Mesenchymal stem cell (in vitro differentiated cells and primary cell): Measurements from ENCODE around the gene HIRA.

ENCODE experiments used
- DNase-seq: peaks from one replicate; pipeline ENCODE4 v3.0.0-alpha.2; 2013
- H2AFZ ChIP-seq: one replicate; pipeline ENCODE4 v1.6.1; 2013; ENCODE audit warnings: low read depth, mild to moderate bottlenecking, control low read depth, inconsistent platforms, low read length, moderate library complexity
- H2AK5ac ChIP-seq: 2 replicates; pipeline ENCODE4 v1.6.1; 2013; ENCODE audit warnings: low read length, moderate library complexity, mild to moderate bottlenecking, inconsistent platforms; ENCODE audit not compliant: severe bottlenecking
- H2BK120ac ChIP-seq: one replicate; pipeline ENCODE4 v1.6.1; 2013; ENCODE audit warnings: low read depth, mild to moderate bottlenecking, inconsistent platforms, low read length, moderate library complexity
- H2BK12ac ChIP-seq, 2 experiments: one replicate each; pipeline ENCODE4 v1.6.1; 2013; ENCODE audit warnings: inconsistent platforms in 2 of 2, low read length in 2 of 2, mild to moderate bottlenecking in 2 of 2, moderate library complexity in 2 of 2, control low read depth in 1 of 2
- H2BK15ac ChIP-seq: one replicate; pipeline ENCODE4 v1.6.1; 2013; ENCODE audit warnings: mild to moderate bottlenecking, low read depth, inconsistent platforms; ENCODE audit not compliant: poor library complexity, severe bottlenecking
- H2BK5ac ChIP-seq: 2 replicates; pipeline ENCODE4 v1.6.1; 2013; ENCODE audit warnings: low read depth, mild to moderate bottlenecking, low read length, control low read depth, inconsistent platforms; ENCODE audit not compliant: poor library complexity, severe bottlenecking
- H3K14ac ChIP-seq, 2 experiments: one replicate each; pipeline ENCODE4 v1.6.1; 2013; ENCODE audit warnings: inconsistent platforms in 2 of 2, low read length in 2 of 2, control low read depth in 1 of 2, mild to moderate bottlenecking in 1 of 2, moderate library complexity in 1 of 2
- H3K18ac ChIP-seq, 2 experiments: one replicate each; pipeline ENCODE4 v1.6.1; 2013; ENCODE audit warnings: inconsistent platforms in 2 of 2, low read length in 2 of 2, control low read depth in 1 of 2, low read depth in 1 of 2, mild to moderate bottlenecking in 1 of 2
- H3K23ac ChIP-seq, 2 experiments: one replicate each; pipeline ENCODE4 v1.6.1; 2013; ENCODE audit warnings: inconsistent platforms in 2 of 2, low read length in 2 of 2, mild to moderate bottlenecking in 2 of 2, moderate library complexity in 2 of 2, control low read depth in 1 of 2
- H3K27ac ChIP-seq: 2 replicates; pipeline ENCODE4 v1.5.1; 2013; ENCODE audit warnings: mild to moderate bottlenecking, moderate library complexity, low read length, control low read depth, inconsistent platforms; ENCODE audit not compliant: poor library complexity, severe bottlenecking
- H3K27me3 ChIP-seq, 2 experiments: 2 replicates each; pipeline versions ENCODE4 v1.6.1 to v1.7.0; 2013; ENCODE audit warnings: low read length in 2 of 2, mild to moderate bottlenecking in 2 of 2, moderate library complexity in 2 of 2, control low read depth in 1 of 2, inconsistent platforms in 1 of 2; ENCODE audit not compliant: control insufficient read depth in 1 of 2, insufficient read depth in 1 of 2
- H3K36me3 ChIP-seq, 2 experiments: 2 replicates each; pipeline versions ENCODE4 v1.6.1 to v1.7.0; 2013; ENCODE audit warnings: low read length in 2 of 2, control low read depth in 1 of 2, inconsistent platforms in 1 of 2, low read depth in 1 of 2, mild to moderate bottlenecking in 1 of 2; ENCODE audit not compliant: insufficient read depth in 2 of 2, control insufficient read depth in 1 of 2
- H3K4ac ChIP-seq, 2 experiments: one replicate each; pipeline ENCODE4 v1.6.1; 2013; ENCODE audit warnings: inconsistent platforms in 2 of 2, low read length in 2 of 2, mild to moderate bottlenecking in 2 of 2, moderate library complexity in 2 of 2, control low read depth in 1 of 2, low read depth in 1 of 2
- H3K4me1 ChIP-seq: 2 replicates; pipeline ENCODE4 v1.6.1; 2013; ENCODE audit warnings: low read depth, low read length, control low read depth; ENCODE audit not compliant: control insufficient read depth, insufficient read depth
- H3K4me2 ChIP-seq: 2 replicates; pipeline ENCODE4 v1.6.1; 2013; ENCODE audit warnings: low read length, mild to moderate bottlenecking, inconsistent platforms; ENCODE audit not compliant: poor library complexity, severe bottlenecking
- H3K4me3 ChIP-seq, 2 experiments: 2 replicates each; pipeline versions ENCODE4 v1.5.1 to v1.7.0; 2013; ENCODE audit warnings: low read length in 2 of 2, mild to moderate bottlenecking in 2 of 2, control low read depth in 1 of 2, low read depth in 1 of 2; ENCODE audit not compliant: insufficient read depth in 1 of 2
- H3K79me1 ChIP-seq: replicated peaks from 2 replicates; pipeline ENCODE4 v1.6.1; 2013; ENCODE audit warnings: mild to moderate bottlenecking, control low read depth, low read length, inconsistent platforms; ENCODE audit not compliant: poor library complexity, severe bottlenecking
- H3K9ac ChIP-seq: 2 replicates; pipeline ENCODE4 v1.7.0; 2013; ENCODE audit warnings: mild to moderate bottlenecking, low read length, moderate library complexity
- H3K9me3 ChIP-seq: 2 replicates; pipeline ENCODE4 v1.7.0; 2013; ENCODE audit warnings: mild to moderate bottlenecking, low read length; ENCODE audit not compliant: control insufficient read depth
- H4K8ac ChIP-seq: one replicate; pipeline ENCODE4 v1.6.1; 2013; ENCODE audit warnings: inconsistent platforms, mild to moderate bottlenecking, low read length, moderate library complexity
- H4K91ac ChIP-seq: one replicate; pipeline ENCODE4 v1.6.1; 2013; ENCODE audit warnings: mild to moderate bottlenecking, low read length, inconsistent platforms
- WGBS: methylation state at CpG from one replicate; pipeline ENCODE4 v1.1.7; 2013; ENCODE audit warnings: mixed read lengths; 5-methylcytosine and 5-hydroxymethylcytosine counted together

Gene HIRA

DNA sequence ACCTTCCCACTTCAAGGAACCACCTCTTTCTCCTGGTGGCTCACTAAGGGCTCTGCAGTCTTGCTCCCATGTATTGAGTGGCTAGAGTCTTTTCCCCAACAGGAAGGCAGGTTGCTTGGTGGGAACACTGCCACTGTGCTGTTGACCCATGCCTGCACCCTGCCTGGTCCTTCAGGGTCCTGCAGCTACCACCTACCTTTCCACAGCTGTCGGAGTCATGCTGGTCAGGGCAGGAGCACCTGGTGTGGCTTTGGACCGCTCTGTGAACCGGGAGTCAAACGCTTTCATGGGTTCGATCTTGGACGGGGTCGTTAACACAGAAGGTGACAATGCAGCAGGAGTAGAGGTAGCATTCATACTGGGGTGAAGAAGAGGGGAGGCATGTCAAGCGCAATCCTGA is 56.1 kb downstream of the HIRA start:
- Histone ChIP-seq H2AFZ (no peak overlapping the region), H3K4me3 (no peak overlapping the region), H3K79me1 (peaks cover 3% of the 10 kb centered on the region), H3K4me1 (no peaks in the 10 kb centered on the region), H2BK12ac (no peak overlapping the region), H4K91ac (no peak overlapping the region), H2AK5ac (no peak overlapping the region), H2BK5ac (no peak overlapping the region), H2BK120ac (no peak overlapping the region), H3K4me2 (no peak overlapping the region), H3K27ac (no peak overlapping the region), H3K36me3 (peaks cover 55 to 79% of the 10 kb centered on the region in 2 experiments), H3K9me3 (no peaks in the 10 kb centered on the region), H3K27me3 (no peaks in the 10 kb centered on the region), H3K23ac (no peak overlapping the region), H3K14ac (no peak overlapping the region), H4K8ac (peak overlapping the region; percentile 7), H2BK15ac (no peak overlapping the region), H3K18ac (no peak overlapping the region), H3K4ac (no peak overlapping the region), H3K9ac (no peak overlapping the region)
- DNase-seq: no peak
- 97% methylated on average over 7 of the region's 8 CpGs for WGBS

DNA sequence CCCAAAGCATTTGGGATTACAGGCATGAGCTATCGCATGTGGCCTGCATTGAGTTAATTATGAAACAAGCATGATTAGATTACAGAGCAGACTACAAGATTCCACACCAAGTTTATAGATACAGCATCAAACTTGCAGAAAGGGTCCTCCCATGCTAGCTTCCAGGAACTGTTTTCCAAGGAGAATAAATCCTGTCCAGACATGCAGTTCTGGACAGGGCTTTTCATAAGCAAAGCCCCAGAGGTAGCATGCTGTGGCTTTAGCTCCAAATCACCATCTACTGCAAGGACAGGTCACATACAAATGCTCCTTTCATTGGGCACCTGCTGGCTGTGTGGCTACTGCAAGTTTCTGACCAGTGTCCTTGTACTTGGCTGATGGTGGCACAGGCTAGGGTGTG is 57.1 kb downstream of the HIRA start:
- Histone ChIP-seq H2AFZ (no peak overlapping the region), H3K4me3 (no peak overlapping the region), H3K36me3 (peaks cover 65 to 88% of the 10 kb centered on the region in 2 experiments), H2BK5ac (no peak overlapping the region), H4K8ac (no peak overlapping the region), H3K18ac (no peak overlapping the region), H3K23ac (no peak overlapping the region), H3K79me1 (peaks cover 3% of the 10 kb centered on the region), H3K27ac (no peak overlapping the region), H2BK15ac (no peak overlapping the region), H3K9me3 (no peaks in the 10 kb centered on the region), H2BK120ac (no peak overlapping the region), H2BK12ac (no peak overlapping the region), H3K9ac (no peak overlapping the region), H3K14ac (no peak overlapping the region), H3K27me3 (no peaks in the 10 kb centered on the region), H4K91ac (no peak overlapping the region), H3K4me1 (no peaks in the 10 kb centered on the region), H3K4ac (no peak overlapping the region), H2AK5ac (no peak overlapping the region), H3K4me2 (no peak overlapping the region)
- DNase-seq: no peak
- WGBS: 100% methylated on average over 1 of the region's 1 CpG

DNA sequence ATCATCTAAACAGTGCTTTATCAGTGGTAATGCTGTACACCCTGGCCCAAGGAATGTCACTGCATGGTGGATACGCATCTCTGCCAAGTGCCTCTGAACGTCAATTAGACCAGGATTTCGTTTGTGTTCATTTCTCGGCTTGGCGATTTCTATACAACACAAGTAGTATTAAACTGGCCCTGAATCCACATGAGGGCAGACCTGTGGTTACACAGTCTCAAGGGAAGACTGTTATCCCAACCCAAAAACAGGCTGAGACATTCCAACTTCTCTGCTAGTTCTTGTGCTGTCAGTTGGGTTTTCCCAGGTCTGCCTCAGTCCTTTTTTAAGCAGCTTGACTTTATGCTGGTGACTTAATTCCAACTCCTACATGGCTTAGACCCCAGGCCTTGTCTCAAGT is 58.1 kb downstream of the HIRA start:
- Histone ChIP-seq H3K36me3 (peaks cover 72 to 94% of the 10 kb centered on the region in 2 experiments), H3K79me1 (peaks cover 5% of the 10 kb centered on the region), H4K91ac (no peak overlapping the region), H2BK120ac (no peak overlapping the region), H3K18ac (no peak overlapping the region), H3K9me3 (no peaks in the 10 kb centered on the region), H2AFZ (no peak overlapping the region), H3K4ac (no peak overlapping the region), H3K23ac (no peak overlapping the region), H2BK12ac (no peak overlapping the region), H3K27ac (no peak overlapping the region), H3K9ac (no peak overlapping the region), H2AK5ac (no peak overlapping the region), H3K4me3 (no peak overlapping the region), H3K14ac (no peak overlapping the region), H2BK15ac (no peak overlapping the region), H2BK5ac (no peak overlapping the region), H4K8ac (no peak overlapping the region), H3K27me3 (no peaks in the 10 kb centered on the region), H3K4me1 (no peaks in the 10 kb centered on the region), H3K4me2 (no peak overlapping the region)
- DNase-seq: no peak
- WGBS: 96% methylated on average over 5 of the region's 5 CpGs

DNA sequence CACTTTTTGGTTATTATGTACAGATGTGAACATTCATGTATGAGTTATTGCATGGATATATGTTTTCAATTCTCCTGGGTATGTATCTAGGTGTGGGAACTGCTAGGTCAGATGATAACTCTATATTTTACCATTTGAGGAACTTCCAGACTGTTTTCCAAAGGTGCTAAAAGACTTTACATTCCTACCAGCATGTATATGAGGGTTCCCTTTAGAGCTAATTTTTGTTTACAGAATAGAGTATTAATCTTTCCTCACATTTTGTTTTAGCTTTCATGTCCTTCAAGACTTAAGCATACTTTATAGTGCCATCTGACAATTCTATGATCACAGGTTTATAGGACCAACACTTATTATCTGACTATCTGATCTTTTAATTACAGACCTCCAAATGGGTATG is 59.6 kb downstream of the HIRA start:
- DNase-seq: no peak
- no peak overlapping the region for H3K4ac ChIP-seq
- H2BK12ac ChIP-seq: no peak overlapping the region
- H3K79me1 ChIP-seq: peaks cover 4% of the 10 kb centered on the region
- no peak overlapping the region for H4K91ac ChIP-seq
- H3K4me3 ChIP-seq: no peak overlapping the region
- H3K14ac ChIP-seq: no peak overlapping the region
- no peak overlapping the region for H3K4me2 ChIP-seq
- H2AFZ ChIP-seq: no peak overlapping the region
- H3K27me3 ChIP-seq: no peaks in the 10 kb centered on the region
- H3K9me3 ChIP-seq: no peaks in the 10 kb centered on the region
- no peak overlapping the region for H2AK5ac ChIP-seq
- H2BK15ac ChIP-seq: no peak overlapping the region
- H3K9ac ChIP-seq: no peak overlapping the region
- H4K8ac ChIP-seq: no peak overlapping the region
- H3K18ac ChIP-seq: no peak overlapping the region
- no peak overlapping the region for H3K23ac ChIP-seq
- H3K27ac ChIP-seq: no peak overlapping the region
- peaks cover 62 to 93% of the 10 kb centered on the region in 2 experiments for H3K36me3 ChIP-seq
- no peaks in the 10 kb centered on the region for H3K4me1 ChIP-seq
- H2BK120ac ChIP-seq: no peak overlapping the region
- no peak overlapping the region for H2BK5ac ChIP-seq
